Measurements from ENCODE around the gene PLCE1. TPM values are rescaled to one million over a fixed set of nuclear protein-coding genes. Genes with fewer than 3 reads are reported as not detected.
A peak's percentile ranks its signal among the peaks of the same experiment; 100 is the strongest.

PLCE1 gene
- total and polyA plus RNA-seq, 10 donors: 0.55 to 25.2 (median 13.4) TPM

GRCh38 chr10:94013331-94013760, 19.6 kb downstream of the PLCE1 start:
- H3K36me3 ChIP-seq: no peaks in the 10 kb centered on the region
- peaks cover 0 to 15% (median 8%) of the 10 kb centered on the region in 6 donors for H3K4me1 ChIP-seq
- H3K4me3 ChIP-seq: no peak overlapping the region
- peaks cover 0 to 10% (median 2%) of the 10 kb centered on the region in 8 donors for H3K9me3 ChIP-seq
- intact Hi-C loops (cut with DNase I; ENCODE audit: low total_unique reads): no loop called here
- no peak for TF ChIP-seq POLR2A (IDR thresholded peaks at IDR 0.05)
- no peak for TF ChIP-seq POLR2AphosphoS5 (IDR thresholded peaks at IDR 0.05)
- no peak for TF ChIP-seq CTCF (IDR thresholded peaks at IDR 0.05 in 8 of 11, conservative IDR thresholded peaks at IDR 0.05 in 3 of 11)
- DNase-seq: no peak
- H3K27me3 ChIP-seq (replicated peaks in 1 of 7): no peaks in the 10 kb centered on the region
- WGBS, 5 donors: 65 to 79% (median 70%) methylated on average over 1 of the region's 1 CpG
- no peak overlapping the region for H3K27ac ChIP-seq

DNA sequence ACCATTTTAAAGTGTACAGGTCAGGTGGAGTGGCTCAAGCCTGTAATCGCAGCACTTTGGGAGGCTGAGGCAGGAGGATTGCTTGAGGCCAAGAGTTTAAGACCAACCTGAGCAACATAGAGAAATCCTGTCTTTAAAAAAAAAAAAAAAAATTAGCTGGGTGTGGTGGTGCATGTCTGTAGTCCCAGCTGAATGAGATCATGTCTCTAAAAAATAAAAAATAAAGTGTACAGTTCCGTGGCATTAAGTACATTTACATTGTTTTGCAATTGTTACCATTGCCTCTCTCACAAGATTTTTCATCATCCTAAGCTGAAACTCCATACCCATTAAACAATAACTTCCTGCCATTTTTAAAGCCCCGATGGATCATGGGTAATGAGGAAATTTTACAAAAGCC, 20.6 kb downstream of the PLCE1 start:
- intact Hi-C loops (cut with DNase I; ENCODE audit: low total_unique reads): no loop called here
- 84 to 92% (median 87%) methylated on average over 3 of the region's 3 CpGs for WGBS, 5 donors
- peaks cover 0 to 10% (median 2%) of the 10 kb centered on the region in 8 donors for H3K9me3 ChIP-seq
- DNase-seq: no peak
- H3K27ac ChIP-seq: no peak overlapping the region
- H3K4me3 ChIP-seq: no peak overlapping the region
- TF ChIP-seq POLR2A (IDR thresholded peaks at IDR 0.05) (no peak), CTCF (IDR thresholded peaks at IDR 0.05 in 8 of 11, conservative IDR thresholded peaks at IDR 0.05 in 3 of 11) (no peak), POLR2AphosphoS5 (IDR thresholded peaks at IDR 0.05) (no peak)
- H3K36me3 ChIP-seq: no peaks in the 10 kb centered on the region
- H3K27me3 ChIP-seq (replicated peaks in 1 of 7): no peaks in the 10 kb centered on the region
- peaks cover 0 to 20% (median 8%) of the 10 kb centered on the region in 6 donors for H3K4me1 ChIP-seq

DNA sequence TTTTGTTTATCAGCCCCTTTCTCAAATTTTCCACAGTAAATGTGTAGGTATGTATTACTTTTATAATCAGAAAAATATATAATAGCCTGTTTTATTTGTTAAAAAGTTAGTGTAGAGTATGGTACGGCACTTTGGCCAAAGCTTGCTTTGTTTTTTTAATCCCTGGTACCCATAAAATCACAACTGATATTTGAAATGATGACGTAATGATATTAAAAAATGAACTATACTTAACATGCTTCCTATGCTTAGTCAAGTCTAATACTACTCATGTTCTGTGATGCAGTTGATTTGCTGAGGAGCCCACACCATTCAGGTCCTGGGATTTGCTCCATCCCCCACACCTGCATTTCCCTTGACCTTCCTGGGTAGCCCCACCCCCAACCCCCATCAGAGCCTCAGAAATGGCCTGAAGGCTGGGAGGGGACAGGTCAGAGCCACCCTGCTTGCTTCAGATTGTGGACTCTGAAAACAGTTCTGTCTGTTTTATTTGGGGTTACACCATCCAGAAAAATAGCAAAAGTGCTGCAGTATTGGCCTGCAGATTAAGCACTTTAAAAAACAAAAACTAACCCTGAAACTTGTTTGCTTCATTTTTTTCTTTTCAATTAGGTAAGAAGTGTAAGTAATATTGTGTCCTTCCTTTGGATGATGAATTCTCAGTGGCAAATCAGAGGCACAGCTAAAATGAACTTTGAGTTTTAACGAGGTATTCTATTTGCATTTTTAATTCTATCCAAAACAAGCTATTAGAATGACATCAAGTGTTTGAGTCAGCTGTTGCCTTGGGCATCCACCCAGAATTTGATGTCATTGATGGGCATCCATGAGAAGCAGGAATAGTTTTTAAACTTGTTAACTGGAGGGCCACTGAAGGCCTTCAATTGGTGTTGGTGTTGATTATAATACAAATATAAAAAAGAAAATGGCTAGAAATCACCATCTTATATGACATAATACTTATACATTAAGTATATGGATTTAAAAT, 23.3 kb downstream of the PLCE1 start:
- Histone ChIP-seq H3K27ac (peak overlapping the region in 6 of 8 donors; percentile 9 to 61 (median 42)), H3K4me3 (no peak overlapping the region), H3K4me1 (peaks cover 0 to 20% (median 8%) of the 10 kb centered on the region in 6 donors), H3K27me3 (replicated peaks in 1 of 7) (no peaks in the 10 kb centered on the region), H3K9me3 (no peaks in the 10 kb centered on the region), H3K36me3 (no peaks in the 10 kb centered on the region)
- no peak for TF ChIP-seq CTCF (IDR thresholded peaks at IDR 0.05 in 8 of 11, conservative IDR thresholded peaks at IDR 0.05 in 3 of 11)
- TF ChIP-seq POLR2A (IDR thresholded peaks at IDR 0.05): no peak
- no peak for TF ChIP-seq POLR2AphosphoS5 (IDR thresholded peaks at IDR 0.05)
- intact Hi-C loops (cut with DNase I; ENCODE audit: low total_unique reads): no loop called here
- DNase-seq: no peak
- 68 to 77% (median 72%) methylated on average over 3 of the region's 3 CpGs for WGBS, 5 donors

- peak in 1 of 3 donors; percentile 43 for TF ChIP-seq POLR2AphosphoS5 (IDR thresholded peaks at IDR 0.05)
- no peak for TF ChIP-seq CTCF (IDR thresholded peaks at IDR 0.05 in 8 of 11, conservative IDR thresholded peaks at IDR 0.05 in 3 of 11)
- no peak for TF ChIP-seq POLR2A (IDR thresholded peaks at IDR 0.05)
- intact Hi-C loops (cut with DNase I; ENCODE audit: low total_unique reads): no loop called here
- no peaks in the 10 kb centered on the region for H3K36me3 ChIP-seq
- no peaks in the 10 kb centered on the region for H3K9me3 ChIP-seq
- H3K4me3 ChIP-seq: no peak overlapping the region
- H3K27ac ChIP-seq: peak overlapping the region in 6 of 8 donors; percentile 9 to 61 (median 42)
- H3K27me3 ChIP-seq (replicated peaks in 1 of 7): no peaks in the 10 kb centered on the region
- DNase-seq: no peak
- 50 to 65% (median 56%) methylated on average over 3 of the region's 3 CpGs for WGBS, 5 donors
- peaks cover 0 to 20% (median 8%) of the 10 kb centered on the region in 6 donors for H3K4me1 ChIP-seq
These were observed 24.4 kb downstream of the PLCE1 start for GRCh38 chr10:94018107-94018506.
